Mucosa of gallbladder (tissue), 1 donor: ENCODE data around the gene SLC25A51. TPM values are rescaled to one million over a fixed set of nuclear protein-coding genes. Genes with fewer than 3 reads are reported as not detected.

Source experiments
- total RNA-seq: library from RNA; stranded (reverse); gene quantifications from one replicate; pipeline ENCODE4 v1.2.1, GENCODE V29; 2021
- donor health status: DM: no; HTN: no; CAD: no.

SLC25A51 gene
- total RNA-seq, 1 donor from 2014 or later = 29.0 TPM

Other genes with a start within 250 kb of the SLC25A51 start
- gene TRMT10B, start 150.3 kb downstream of the SLC25A51 start, total RNA-seq = 10.5 TPM
- 30.1 TPM for gene EXOSC3, start 119.1 kb downstream of the SLC25A51 start, total RNA-seq
- gene DCAF10, start 103.3 kb downstream of the SLC25A51 start, total RNA-seq = 27.7 TPM
- gene SHB, start 165.1 kb upstream of the SLC25A51 start, total RNA-seq = 54.5 TPM